Activated B cell treated with CpG ODN at 0.5 μM for 24 hours (primary cell): Measurements from ENCODE around the gene TGM3. TPM values are rescaled to one million over a fixed set of nuclear protein-coding genes. Genes with fewer than 3 reads are reported as not detected.

Experiments used
- ATAC-seq: fragments of 200-7000 bp; cut with Tn5 transposase; one replicate; pipeline ENCODE4 v1.10.0; 2021; ENCODE audit warnings: low read depth, mild to moderate bottlenecking, moderate library complexity
- CTCF ChIA-PET: fragments of 350-600 bp; sonication (Branson Sonifier 250); formaldehyde crosslinking; loops from one replicate; lab custom pipeline; 2021; ENCODE audit warnings: antibody characterized with exemption; lab: Charles Lee
- POLR2A ChIA-PET: fragments of 350-600 bp; sonication (Branson Sonifier 250); formaldehyde crosslinking; loops from one replicate; lab custom pipeline; 2021; ENCODE audit warnings: antibody characterized with exemption; lab: Charles Lee
- DNase-seq: peaks from one replicate; pipeline ENCODE4 v3.0.0; 2022
- H3K27ac Mint-ChIP-seq: one replicate; pipeline ENCODE4 v1.8.0; 2020; ENCODE audit warnings: mixed read lengths
- H3K27me3 Mint-ChIP-seq: one replicate; pipeline ENCODE4 v1.8.0; 2021; ENCODE audit warnings: mixed read lengths
- H3K36me3 Mint-ChIP-seq: one replicate; pipeline ENCODE4 v1.8.0; 2021; ENCODE audit warnings: low read depth, mixed read lengths
- H3K4me1 Mint-ChIP-seq: one replicate; pipeline ENCODE4 v1.8.0; 2021; ENCODE audit warnings: mixed read lengths
- H3K4me3 Mint-ChIP-seq: one replicate; pipeline ENCODE4 v1.8.0; 2020; ENCODE audit warnings: mild to moderate bottlenecking, mixed read lengths
- H3K9me3 Mint-ChIP-seq: one replicate; pipeline ENCODE4 v1.8.0; 2020; ENCODE audit warnings: mixed read lengths
- intact Hi-C: fragments of 100-400 bp; cut with micrococcal nuclease; formaldehyde crosslinking; loops from one replicate; pipeline ENCODE4 v1.15.1; 2024
- total RNA-seq: library from RNA; stranded (reverse); gene quantifications from 2 replicates; pipeline ENCODE4 v1.2.3, GENCODE V29; 2022
- TF ChIP-seq, protein P1 (sequence below): fragments of 200-600 bp; IDR thresholded peaks from one replicate; pipeline ENCODE4 v1.8.0; 2022; ENCODE audit warnings: antibody characterized with exemption, mild to moderate bottlenecking

TGM3 gene
- total RNA-seq, 1 donor from 2014 or later, result not detected

DNA sequence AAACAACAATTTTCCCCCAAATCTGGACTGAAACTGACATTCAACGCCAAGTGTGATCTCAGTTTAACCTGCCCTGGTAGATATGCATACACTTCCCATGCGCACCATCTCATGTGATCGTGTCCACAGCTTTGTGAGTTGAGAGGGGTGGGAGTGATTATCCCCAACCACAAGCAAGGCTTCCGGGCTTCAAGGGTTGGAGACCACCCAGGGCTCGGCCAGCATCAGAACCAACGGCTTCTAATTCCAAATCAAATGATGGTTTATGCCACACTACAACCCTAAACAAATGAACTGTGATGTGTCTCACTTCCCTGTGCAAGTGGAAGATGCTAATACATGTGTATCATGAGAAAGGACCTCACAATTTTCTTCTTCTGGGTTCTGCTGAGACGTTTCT lies 515 bp upstream of the TGM3 start:
- Mint-ChIP-seq H3K27ac (no peak overlapping the region), H3K4me1 (peaks cover 14% of the 10 kb centered on the region), H3K4me3 (no peak overlapping the region), H3K27me3 (no peaks in the 10 kb centered on the region), H3K36me3 (no peaks in the 10 kb centered on the region), H3K9me3 (no peaks in the 10 kb centered on the region)
- intact Hi-C loops, result no loop called here
- ChIA-PET POLR2A (no interaction called here), CTCF (no interaction called here)
- DNase-seq (no peak), ATAC-seq (no peak)
- TF ChIP-seq, protein P1, sequence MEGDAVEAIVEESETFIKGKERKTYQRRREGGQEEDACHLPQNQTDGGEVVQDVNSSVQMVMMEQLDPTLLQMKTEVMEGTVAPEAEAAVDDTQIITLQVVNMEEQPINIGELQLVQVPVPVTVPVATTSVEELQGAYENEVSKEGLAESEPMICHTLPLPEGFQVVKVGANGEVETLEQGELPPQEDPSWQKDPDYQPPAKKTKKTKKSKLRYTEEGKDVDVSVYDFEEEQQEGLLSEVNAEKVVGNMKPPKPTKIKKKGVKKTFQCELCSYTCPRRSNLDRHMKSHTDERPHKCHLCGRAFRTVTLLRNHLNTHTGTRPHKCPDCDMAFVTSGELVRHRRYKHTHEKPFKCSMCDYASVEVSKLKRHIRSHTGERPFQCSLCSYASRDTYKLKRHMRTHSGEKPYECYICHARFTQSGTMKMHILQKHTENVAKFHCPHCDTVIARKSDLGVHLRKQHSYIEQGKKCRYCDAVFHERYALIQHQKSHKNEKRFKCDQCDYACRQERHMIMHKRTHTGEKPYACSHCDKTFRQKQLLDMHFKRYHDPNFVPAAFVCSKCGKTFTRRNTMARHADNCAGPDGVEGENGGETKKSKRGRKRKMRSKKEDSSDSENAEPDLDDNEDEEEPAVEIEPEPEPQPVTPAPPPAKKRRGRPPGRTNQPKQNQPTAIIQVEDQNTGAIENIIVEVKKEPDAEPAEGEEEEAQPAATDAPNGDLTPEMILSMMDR, result no peak

DNA sequence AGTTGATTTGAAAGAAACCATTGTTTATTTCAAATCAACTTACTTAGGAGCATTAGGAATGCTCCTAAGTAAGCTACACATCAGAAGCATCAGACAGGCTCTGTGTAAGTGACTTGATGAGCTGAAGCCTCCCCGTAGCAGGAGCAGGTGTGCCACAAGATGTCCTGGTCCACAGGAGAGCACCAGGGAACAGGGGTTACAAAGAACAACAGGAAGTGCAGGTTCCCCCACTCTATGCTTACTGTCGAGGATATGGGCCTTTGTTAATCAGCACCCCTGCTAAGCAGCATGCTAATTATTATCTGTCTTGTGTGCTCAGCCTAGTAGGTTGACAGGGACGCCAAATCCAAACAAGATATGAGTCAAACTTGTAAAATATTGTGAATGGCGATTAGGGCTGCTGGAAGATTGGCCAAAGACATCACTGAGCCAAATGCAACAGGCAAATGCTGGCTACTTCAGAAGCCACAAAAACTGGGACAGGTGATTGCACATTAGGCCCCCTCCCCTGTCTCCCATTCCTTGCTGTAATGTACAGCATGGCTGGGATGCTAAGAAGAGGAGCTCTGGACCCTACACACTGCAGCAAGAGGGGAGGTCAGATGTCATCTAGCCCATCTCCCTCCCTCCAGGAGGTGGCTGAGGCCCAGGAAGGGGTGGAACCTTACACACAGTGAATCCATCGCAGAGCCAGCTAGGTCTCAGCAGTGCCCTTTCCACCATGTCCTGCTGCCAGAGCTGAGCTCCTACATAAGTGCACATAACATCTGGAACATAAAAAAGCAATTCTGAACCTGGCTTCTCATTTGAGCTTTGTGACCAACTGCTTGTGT lies 939 bp downstream of the TGM3 start:
- H3K9me3 Mint-ChIP-seq, result no peaks in the 10 kb centered on the region
- no peaks in the 10 kb centered on the region for H3K27me3 Mint-ChIP-seq
- TF ChIP-seq, protein P1, result no peak
- ATAC-seq (no peak), DNase-seq (no peak)
- peaks cover 25% of the 10 kb centered on the region for H3K4me1 Mint-ChIP-seq
- H3K4me3 Mint-ChIP-seq, result no peak overlapping the region
- ChIA-PET CTCF (no interaction called here), POLR2A (interaction anchor here (1.5 kb wide), 1 partner anchor 10 kb away, joined by 3 read pairs; no protein-coding TSS in a partner anchor)
- intact Hi-C loops, result no loop called here
- H3K27ac Mint-ChIP-seq, result no peak overlapping the region
- H3K36me3 Mint-ChIP-seq, result no peaks in the 10 kb centered on the region

DNA sequence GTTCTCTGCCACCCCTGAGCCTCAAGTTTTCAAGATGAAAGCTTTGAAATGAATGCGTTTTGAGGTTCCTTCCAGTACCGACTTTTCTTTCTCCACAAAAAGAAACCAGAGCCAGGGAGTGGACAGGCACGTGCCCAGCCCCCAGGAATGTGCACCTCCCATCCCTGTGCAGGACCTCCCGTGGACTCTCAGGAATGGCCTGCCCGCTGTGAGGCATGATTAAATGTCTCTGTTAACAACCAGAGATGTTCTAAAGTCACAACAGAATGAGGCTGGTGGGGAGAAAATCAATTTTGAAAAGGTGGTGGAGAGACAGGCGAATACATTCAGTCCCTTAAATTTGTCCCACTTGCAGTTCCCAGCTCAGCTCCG lies 1.5 kb downstream of the TGM3 start:
- Mint-ChIP-seq H3K27me3 (no peaks in the 10 kb centered on the region), H3K4me3 (no peak overlapping the region), H3K9me3 (no peaks in the 10 kb centered on the region), H3K27ac (no peak overlapping the region), H3K36me3 (no peaks in the 10 kb centered on the region), H3K4me1 (peaks cover 29% of the 10 kb centered on the region)
- intact Hi-C loops, result no loop called here
- ChIA-PET CTCF (no interaction called here), POLR2A (interaction anchor here (1.5 kb wide), 1 partner anchor 9 kb away, joined by 3 read pairs; no protein-coding TSS in a partner anchor)
- DNase-seq, result no peak
- no peak for ATAC-seq
- TF ChIP-seq, protein P1, result no peak

DNA sequence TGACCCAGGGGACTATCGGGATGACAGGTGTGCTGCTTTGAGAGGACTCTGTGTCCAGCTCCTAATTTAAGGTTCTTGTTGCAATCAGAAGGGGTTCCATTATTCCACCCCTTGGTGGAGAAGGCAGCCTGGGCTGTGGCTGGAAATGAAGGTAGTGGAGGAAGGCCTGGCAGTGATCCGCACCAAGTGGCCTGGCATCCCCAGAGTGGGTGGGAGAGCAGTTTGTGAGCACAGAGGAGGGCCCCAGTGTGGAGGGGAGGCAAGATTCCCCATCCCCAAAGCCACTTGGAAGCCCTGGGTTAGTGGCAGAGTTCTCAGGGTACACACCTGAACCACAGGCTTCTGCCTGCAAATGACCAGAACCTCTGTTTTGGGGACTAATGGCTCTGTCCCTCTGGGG lies 2.3 kb downstream of the TGM3 start:
- H3K9me3 Mint-ChIP-seq, result no peaks in the 10 kb centered on the region
- H3K27me3 Mint-ChIP-seq, result no peaks in the 10 kb centered on the region
- no peak overlapping the region for H3K27ac Mint-ChIP-seq
- POLR2A ChIA-PET, result no interaction called here
- intact Hi-C loops, result no loop called here
- DNase-seq, result no peak
- peaks cover 33% of the 10 kb centered on the region for H3K4me1 Mint-ChIP-seq
- CTCF ChIA-PET, result no interaction called here
- H3K4me3 Mint-ChIP-seq, result no peak overlapping the region
- TF ChIP-seq, protein P1, result no peak
- H3K36me3 Mint-ChIP-seq, result no peaks in the 10 kb centered on the region
- ATAC-seq, result no peak

GRCh38 chr20:2298701-2299100 lies 2.9 kb downstream of the TGM3 start:
- no peak overlapping the region for H3K27ac Mint-ChIP-seq
- POLR2A ChIA-PET, result no interaction called here
- DNase-seq, result no peak
- no peak for ATAC-seq
- intact Hi-C loops, result no loop called here
- no peak overlapping the region for H3K4me3 Mint-ChIP-seq
- TF ChIP-seq, protein P1, result no peak
- H3K4me1 Mint-ChIP-seq, result peaks cover 33% of the 10 kb centered on the region
- H3K36me3 Mint-ChIP-seq, result no peaks in the 10 kb centered on the region
- no peaks in the 10 kb centered on the region for H3K27me3 Mint-ChIP-seq
- CTCF ChIA-PET, result interaction anchor here (1.3 kb wide), 1 partner anchor 91 kb away, joined by 4 read pairs; no protein-coding TSS in a partner anchor
- H3K9me3 Mint-ChIP-seq, result no peaks in the 10 kb centered on the region
